Vagina (tissue), 2 donors: ENCODE measurements around the gene AOC3. TPM values are rescaled to one million over a fixed set of nuclear protein-coding genes. Genes with fewer than 3 reads are reported as not detected.
A peak's percentile ranks its signal among the peaks of the same experiment; 100 is the strongest.

Source experiments
- DNase-seq, 2 donors: peaks; one replicate each; pipeline ENCODE4 v3.0.0-alpha.2; 2017; ENCODE audit errors: extremely low spot score in 2 of 2
- H3K27ac ChIP-seq: fragments of 200-600 bp; sonication (generic); one replicate; pipeline ENCODE4 v1.5.1; 2019
- H3K27me3 ChIP-seq: fragments of 200-600 bp; sonication (generic); one replicate; pipeline ENCODE4 v1.5.1; 2019
- H3K36me3 ChIP-seq, 2 donors: fragments of 200-600 bp; sonication (generic); one replicate each; pipeline ENCODE4 v1.5.1; 2017 to 2019
- H3K4me1 ChIP-seq: fragments of 200-600 bp; sonication (generic); one replicate; pipeline ENCODE4 v1.5.1; 2019
- H3K4me3 ChIP-seq, 2 donors: fragments of 200-600 bp; sonication (generic); 1 replicate in 1 of 2; 2 replicates in 1 of 2; pipeline ENCODE4 v1.5.1; 2016 to 2019
- H3K9me3 ChIP-seq: fragments of 200-600 bp; sonication (generic); one replicate; pipeline ENCODE4 v1.5.1; 2019
- CTCF ChIP-seq, 3 experiments: fragments of 450-650 bp in 2 of 3; fragments of 200-600 bp in 1 of 3; sonication (generic) in 1 of 3; IDR thresholded peaks; one replicate each; pipeline ENCODE4 v1.5.1; 2017 to 2019; ENCODE audit warnings: antibody characterized with exemption in 3 of 3, mild to moderate bottlenecking in 2 of 3, moderate library complexity in 2 of 3
- POLR2A ChIP-seq, 2 donors: fragments of 450-650 bp; IDR thresholded peaks; one replicate each; pipeline ENCODE4 v1.6.1; 2017; ENCODE audit warnings: antibody characterized with exemption in 2 of 2, mild to moderate bottlenecking in 2 of 2, moderate library complexity in 2 of 2
- POLR2AphosphoS5 ChIP-seq, 2 donors: sonication (generic); formaldehyde crosslinking; IDR thresholded peaks; one replicate each; pipeline ENCODE4 v1.9.0; 2017; ENCODE audit warnings: antibody characterized with exemption in 2 of 2, mild to moderate bottlenecking in 2 of 2, low read depth in 1 of 2; ENCODE audit not compliant: insufficient read depth in 1 of 2
- intact Hi-C: fragments of 100-400 bp; cut with DNase I; formaldehyde crosslinking; loops from one replicate; pipeline ENCODE4 v1.15.1; 2023
- total RNA-seq: library from RNA; depleted of rRNA; stranded (reverse); fragments of >200 nt; gene quantifications from one replicate; pipeline ENCODE4 v1.2.3, GENCODE V29; 2016

Gene AOC3
- total RNA-seq, 1 donor from 2014 or later = 31.7 TPM

DNA sequence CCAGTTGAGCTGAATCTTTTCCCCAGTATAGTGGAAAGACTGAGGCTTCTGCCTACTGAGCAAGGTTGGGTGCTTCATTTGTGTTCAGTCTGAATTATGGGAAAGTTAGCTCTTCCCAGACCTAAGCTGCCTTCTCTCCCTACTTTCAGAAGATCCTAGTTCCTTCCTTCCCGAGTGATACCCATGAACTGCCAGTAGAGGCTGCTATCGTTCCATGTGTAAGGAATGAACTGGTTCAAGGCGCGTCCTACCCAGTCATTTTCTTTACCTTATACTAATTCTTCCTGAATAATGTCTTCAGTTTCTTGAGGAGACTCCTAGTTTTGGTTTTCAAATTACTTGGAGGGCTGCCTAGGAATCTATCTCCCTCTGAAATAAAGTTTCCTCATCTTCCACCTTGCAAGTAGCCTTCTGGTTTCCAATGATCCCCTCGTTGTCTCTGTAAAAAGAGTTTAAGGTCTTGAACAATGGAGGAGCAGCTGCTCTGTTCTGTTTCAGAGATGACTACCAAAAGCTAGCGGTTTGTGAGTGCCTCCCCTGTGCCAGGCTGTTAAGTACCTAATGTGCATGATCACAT lies 7.6 kb upstream of the AOC3 start:
- H3K9me3 ChIP-seq = no peaks in the 10 kb centered on the region
- peaks cover 0 to 58% of the 10 kb centered on the region in 2 donors for H3K36me3 ChIP-seq
- H3K4me3 ChIP-seq = no peak overlapping the region
- no peak for TF ChIP-seq POLR2A (IDR thresholded peaks at IDR 0.05)
- TF ChIP-seq POLR2AphosphoS5 (IDR thresholded peaks at IDR 0.05; ENCODE audit: insufficient read depth in 1 of 2, low read depth in 1 of 2) = peak in 1 of 2 donors; percentile 14
- peak; percentile 68 to 81 (median 70) for TF ChIP-seq CTCF (IDR thresholded peaks at IDR 0.05)
- no peaks in the 10 kb centered on the region for H3K27me3 ChIP-seq
- no peak for DNase-seq
- H3K27ac ChIP-seq = no peak overlapping the region
- intact Hi-C loops = no loop called here
- H3K4me1 ChIP-seq = peaks cover 7% of the 10 kb centered on the region

DNA sequence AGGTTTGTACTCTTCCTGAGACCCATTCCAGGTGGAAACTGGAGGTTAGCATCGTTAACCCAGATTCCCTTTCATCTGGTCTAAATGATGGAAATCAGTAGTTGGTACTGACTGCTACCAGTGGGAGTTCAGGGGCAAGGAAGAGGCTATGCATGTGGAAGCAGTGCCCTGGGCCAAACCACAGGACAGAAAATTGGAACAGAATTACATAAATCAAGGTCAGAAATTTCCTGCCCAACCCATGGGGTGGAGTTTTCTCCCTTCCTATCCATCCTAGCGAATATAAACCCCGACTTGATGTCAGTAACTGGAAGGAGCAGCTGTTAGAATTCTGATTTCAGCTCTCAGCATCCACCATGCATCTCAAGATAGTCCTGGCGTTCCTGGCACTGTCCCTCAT lies 6.7 kb upstream of the AOC3 start, which contains the start of gene AOC2:
Gene AOC2 (plus strand): TSS at position 310 of the 400 bp plus-strand sequence. CDS start 47 bp downstream, at position 357.
- intact Hi-C loops = no loop called here
- H3K9me3 ChIP-seq = no peaks in the 10 kb centered on the region
- H3K27ac ChIP-seq = no peak within 1 kb of the TSS
- DNase-seq = no peak
- peaks cover 7% of the 10 kb centered on the region for H3K4me1 ChIP-seq
- H3K4me3 ChIP-seq = no peak within 1 kb of the TSS
- H3K36me3 ChIP-seq = peaks cover 0 to 50% of the 10 kb centered on the region in 2 donors
- no peak for TF ChIP-seq POLR2A (IDR thresholded peaks at IDR 0.05)
- no peak for TF ChIP-seq POLR2AphosphoS5 (IDR thresholded peaks at IDR 0.05; ENCODE audit: insufficient read depth in 1 of 2, low read depth in 1 of 2)
- TF ChIP-seq CTCF (IDR thresholded peaks at IDR 0.05) = no peak
- H3K27me3 ChIP-seq = no peaks in the 10 kb centered on the region

DNA sequence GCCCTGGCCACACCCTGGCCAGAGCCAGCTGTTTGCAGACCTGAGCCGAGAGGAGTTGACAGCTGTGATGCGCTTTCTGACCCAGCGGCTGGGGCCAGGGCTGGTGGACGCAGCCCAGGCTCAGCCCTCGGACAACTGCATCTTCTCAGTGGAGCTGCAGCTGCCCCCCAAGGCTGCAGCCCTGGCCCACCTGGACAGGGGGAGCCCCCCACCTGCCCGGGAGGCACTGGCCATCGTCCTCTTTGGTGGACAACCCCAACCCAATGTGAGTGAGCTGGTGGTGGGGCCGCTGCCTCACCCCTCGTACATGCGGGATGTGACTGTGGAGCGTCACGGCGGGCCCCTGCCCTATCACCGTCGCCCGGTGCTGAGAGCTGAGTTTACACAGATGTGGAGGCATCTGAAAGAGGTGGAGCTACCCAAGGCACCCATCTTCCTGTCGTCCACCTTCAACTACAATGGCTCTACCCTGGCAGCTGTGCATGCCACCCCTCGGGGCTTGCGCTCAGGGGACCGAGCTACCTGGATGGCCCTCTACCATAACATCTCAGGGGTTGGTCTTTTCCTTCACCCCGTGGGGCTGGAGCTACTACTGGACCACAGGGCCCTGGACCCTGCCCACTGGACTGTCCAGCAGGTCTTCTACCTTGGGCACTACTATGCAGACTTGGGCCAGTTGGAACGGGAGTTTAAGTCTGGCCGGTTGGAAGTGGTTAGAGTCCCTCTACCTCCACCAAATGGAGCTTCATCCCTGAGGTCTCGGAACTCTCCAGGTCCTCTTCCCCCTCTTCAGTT lies 6.0 kb upstream of the AOC3 start:
- TF ChIP-seq CTCF (IDR thresholded peaks at IDR 0.05) = no peak
- TF ChIP-seq POLR2A (IDR thresholded peaks at IDR 0.05) = no peak
- TF ChIP-seq POLR2AphosphoS5 (IDR thresholded peaks at IDR 0.05; ENCODE audit: insufficient read depth in 1 of 2, low read depth in 1 of 2) = no peak
- Histone ChIP-seq H3K4me1 (peaks cover 13% of the 10 kb centered on the region), H3K4me3 (no peak overlapping the region), H3K9me3 (no peaks in the 10 kb centered on the region), H3K27ac (no peak overlapping the region), H3K27me3 (no peaks in the 10 kb centered on the region), H3K36me3 (peaks cover 0 to 43% of the 10 kb centered on the region in 2 donors)
- intact Hi-C loops = no loop called here
- no peak for DNase-seq

GRCh38 chr17:42845556-42845917 lies 5.5 kb upstream of the AOC3 start:
- peaks cover 0 to 37% of the 10 kb centered on the region in 2 donors for H3K36me3 ChIP-seq
- H3K27ac ChIP-seq = no peak overlapping the region
- intact Hi-C loops = no loop called here
- H3K27me3 ChIP-seq = no peaks in the 10 kb centered on the region
- peaks cover 19% of the 10 kb centered on the region for H3K4me1 ChIP-seq
- TF ChIP-seq POLR2A (IDR thresholded peaks at IDR 0.05) = no peak
- no peak for TF ChIP-seq CTCF (IDR thresholded peaks at IDR 0.05)
- TF ChIP-seq POLR2AphosphoS5 (IDR thresholded peaks at IDR 0.05; ENCODE audit: insufficient read depth in 1 of 2, low read depth in 1 of 2) = no peak
- no peak for DNase-seq
- no peak overlapping the region for H3K4me3 ChIP-seq
- no peaks in the 10 kb centered on the region for H3K9me3 ChIP-seq
